Panc1 (cell line): ENCODE results near the gene SEPTIN1. TPM values are rescaled to one million over a fixed set of nuclear protein-coding genes. Genes with fewer than 3 reads are reported as not detected.

Source experiments
- ATAC-seq: fragments of 200-7000 bp; cut with Tn5 transposase; 2 replicates; pipeline ENCODE4 v1.9.1; 2020; ENCODE audit warnings: mild to moderate bottlenecking, moderate library complexity
- BruUV-seq: library from RNA; stranded (reverse); fragments of 400-500 nt; replicated peaks from 2 replicates; lab custom pipeline; 2021; lab: Mats Ljungman, UMichigan
- CTCF ChIA-PET: fragments of 300-600 bp; sonication (Branson Sonifier 250); formaldehyde crosslinking; loops from one replicate; lab custom pipeline; 2022; ENCODE audit warnings: antibody characterized with exemption; lab: Charles Lee
- POLR2A ChIA-PET: fragments of 300-600 bp; sonication (Branson Sonifier 250); formaldehyde crosslinking; loops from one replicate; lab custom pipeline; 2022; ENCODE audit warnings: antibody characterized with exemption; lab: Charles Lee
- DNase-seq: peaks from one replicate; pipeline ENCODE4 v3.0.0-alpha.2; 2010; ENCODE audit warnings: low read depth, low spot score
- H3K27ac ChIP-seq: 2 replicates; pipeline ENCODE4 v1.5.1; 2011; ENCODE audit warnings: mild to moderate bottlenecking, low read length, inconsistent platforms
- H3K27me3 ChIP-seq: fragments of 200-500 bp; sonication (Bioruptor generic); 2 replicates; pipeline ENCODE4 v1.6.0; 2014; ENCODE audit warnings: low read length, inconsistent platforms; ENCODE audit not compliant: control insufficient read depth, insufficient read depth
- H3K36me3 ChIP-seq: fragments of 200-500 bp; sonication (Bioruptor generic); 2 replicates; pipeline ENCODE4 v1.5.1; 2014; ENCODE audit warnings: inconsistent platforms, mild to moderate bottlenecking, low read length, moderate library complexity; ENCODE audit not compliant: control insufficient read depth, insufficient read depth
- H3K4me1 ChIP-seq: 2 replicates; pipeline ENCODE4 v1.5.1; 2011; ENCODE audit warnings: inconsistent platforms, mild to moderate bottlenecking, low read length, moderate library complexity; ENCODE audit not compliant: control insufficient read depth, insufficient read depth
- H3K4me3 ChIP-seq, 2 experiments: 2 replicates each; pipeline ENCODE4 v1.5.1; 2011 to 2012; ENCODE audit warnings: low read depth in 2 of 2, low read length in 2 of 2, mild to moderate bottlenecking in 2 of 2, inconsistent platforms in 1 of 2, moderate library complexity in 1 of 2
- H3K9me3 ChIP-seq: fragments of 200-500 bp; sonication (Bioruptor generic); 2 replicates; pipeline ENCODE4 v1.5.1; 2014; ENCODE audit warnings: low read depth, mild to moderate bottlenecking, inconsistent platforms, low read length, moderate library complexity; ENCODE audit not compliant: control insufficient read depth, insufficient read depth
- CTCF ChIP-seq: fragments of 450-650 bp; IDR thresholded peaks from 2 replicates; pipeline ENCODE4 v1.5.1; 2017; ENCODE audit warnings: mild to moderate bottlenecking
- POLR2AphosphoS5 ChIP-seq: IDR thresholded peaks from 2 replicates; pipeline ENCODE4 v1.6.1; 2012; ENCODE audit warnings: mild to moderate bottlenecking, low read depth, low read length, moderate library complexity
- REST ChIP-seq, 2 experiments: IDR thresholded peaks; 2 replicates each; pipeline ENCODE4 v1.6.1; 2011 to 2012; ENCODE audit warnings: low read depth in 2 of 2, control low read depth in 1 of 2, low read length in 1 of 2, mild to moderate bottlenecking in 1 of 2, moderate library complexity in 1 of 2; ENCODE audit not compliant: insufficient read depth in 1 of 2
- SIN3A ChIP-seq: IDR thresholded peaks from 2 replicates; pipeline ENCODE4 v1.6.1; 2012; ENCODE audit warnings: low read depth, mild to moderate bottlenecking, low read length, moderate library complexity, borderline replicate concordance; ENCODE audit not compliant: insufficient read depth
- TCF7L2 ChIP-seq: IDR thresholded peaks from 2 replicates; pipeline ENCODE4 v1.6.1; 2011; ENCODE audit warnings: mild to moderate bottlenecking, low read depth, low read length, inconsistent platforms
- in situ Hi-C: cut with HindIII; loops from 2 replicates; pipeline ENCODE4 v1.10.0; 2016; ENCODE audit warnings: low sequenced_read_pairs, low pct_unique_long_range_greater_than_20kb
- intact Hi-C: fragments of 100-400 bp; cut with micrococcal nuclease; formaldehyde crosslinking; loops from one replicate; pipeline ENCODE4 v1.10.0; 2022; ENCODE audit not compliant: unreplicated experiment
- total RNA-seq: library from RNA; stranded (reverse); gene quantifications from one replicate; pipeline ENCODE4 v1.2.1, GENCODE V29; 2021; ENCODE audit not compliant: unreplicated experiment

The SEPTIN1 gene
- total RNA-seq, 1 experiment from 2014 or later, result 1.7 TPM

GRCh38 chr16:30369938-30370455, 12.4 kb downstream of the SEPTIN1 start:
- DNase-seq, result no peak
- Histone ChIP-seq H3K27me3 (no peaks in the 10 kb centered on the region), H3K36me3 (peaks cover 6% of the 10 kb centered on the region), H3K9me3 (no peaks in the 10 kb centered on the region), H3K4me1 (0 out of 2 replicates have a peak, but pooled peaks cover 7% of the 10 kb centered on the region), H3K27ac (no peak overlapping the region; the same call in 1 of the 2 replicates), H3K4me3 (peak overlapping the region; percentile 80 to 85)
- ATAC-seq, result peak; percentile 47
- TF ChIP-seq CTCF (no peak), SIN3A (peak; percentile 71; the same call in 1 of the 2 replicates)
- ChIA-PET CTCF (no interaction called here), POLR2A (interaction anchor here (0.6 to 1.2 kb wide), 2 partner anchors 8 to 35 kb away, joined by 4 to 10 read pairs; no protein-coding TSS in a partner anchor)
- intact Hi-C loops (no loop called here), in situ Hi-C loops (no loop called here)
- no TSS peak for BruUV-seq

- Histone ChIP-seq H3K27me3 (no peaks in the 10 kb centered on the region), H3K4me3 (peak overlapping the region; percentile 80 to 85), H3K27ac (peak overlapping the region; percentile 75), H3K36me3 (peaks cover 6% of the 10 kb centered on the region), H3K9me3 (no peaks in the 10 kb centered on the region), H3K4me1 (0 out of 2 replicates have a peak, but pooled peaks cover 7% of the 10 kb centered on the region)
- CTCF ChIA-PET, result no interaction called here
- intact Hi-C loops, result no loop called here
- POLR2A ChIA-PET, result interaction anchor here (0.6 to 0.8 kb wide), 2 partner anchors 9 to 20 kb away, joined by 4 to 5 read pairs; no protein-coding TSS in a partner anchor
- in situ Hi-C loops, result no loop called here
- DNase-seq (no peak), ATAC-seq (no peak)
- BruUV-seq, result no TSS peak
- TF ChIP-seq REST (IDR thresholded peaks at IDR 0.05; ENCODE audit: insufficient read depth in 1 of 2, low read depth in 2 of 2, low read length in 1 of 2) (no peak), TCF7L2 (no peak), POLR2AphosphoS5 (no peak), SIN3A (no peak), CTCF (no peak)
Measured at GRCh38 chr16:30369091-30369937, 13.0 kb downstream of the SEPTIN1 start.
